PC-9 (cell line): ENCODE data around the gene FAM161B. TPM values are rescaled to one million over a fixed set of nuclear protein-coding genes. Genes with fewer than 3 reads are reported as not detected.
A peak's percentile ranks its signal among the peaks of the same experiment; 100 is the strongest.

Experiments used
- BruUV-seq: library from RNA; stranded (reverse); fragments of 400-500 nt; replicated peaks from 2 replicates; lab custom pipeline; 2021; lab: Mats Ljungman, UMichigan
- CTCF ChIA-PET: fragments of 300-600 bp; sonication (Branson Sonifier 250); formaldehyde crosslinking; loops from one replicate; lab custom pipeline; 2022; ENCODE audit warnings: antibody characterized with exemption; lab: Charles Lee
- POLR2A ChIA-PET: fragments of 300-600 bp; sonication (Branson Sonifier 250); formaldehyde crosslinking; loops from one replicate; lab custom pipeline; 2022; ENCODE audit warnings: antibody characterized with exemption; ENCODE audit not compliant: unreplicated experiment; lab: Charles Lee
- DNase-seq, 2 experiments: peaks; one replicate each; pipeline versions ENCODE4 v3.0.0 to v3.0.0-alpha.2; 2015 to 2022; ENCODE audit warnings: mixed read lengths in 1 of 2
- H2AFZ ChIP-seq: fragments of 200-600 bp; sonication (generic); 2 replicates; pipeline ENCODE4 v1.8.1; 2017; ENCODE audit warnings: antibody characterized with exemption
- H3F3A ChIP-seq: fragments of 200-600 bp; sonication (generic); 2 replicates; pipeline ENCODE4 v1.8.1; 2017; ENCODE audit warnings: antibody characterized with exemption, mild to moderate bottlenecking, low read depth; ENCODE audit not compliant: insufficient read depth
- H3K27ac ChIP-seq: fragments of 200-600 bp; sonication (generic); 2 replicates; pipeline ENCODE4 v1.6.1; 2016; ENCODE audit warnings: mixed run types
- H3K27me3 ChIP-seq: fragments of 200-600 bp; sonication (generic); 2 replicates; pipeline ENCODE4 v1.6.1; 2016; ENCODE audit warnings: low read depth, mixed run types; ENCODE audit not compliant: insufficient read depth
- H3K36me3 ChIP-seq: fragments of 200-600 bp; sonication (generic); 2 replicates; pipeline ENCODE4 v1.6.1; 2016; ENCODE audit warnings: low read depth, mixed run types
- H3K4me1 ChIP-seq: fragments of 200-600 bp; sonication (generic); replicated peaks from 2 replicates; pipeline ENCODE4 v1.6.1; 2016; ENCODE audit warnings: mixed run types; ENCODE audit not compliant: insufficient read depth
- H3K4me2 ChIP-seq: fragments of 200-600 bp; sonication (generic); 2 replicates; pipeline ENCODE4 v1.6.1; 2017; ENCODE audit warnings: mixed run types
- H3K4me3 ChIP-seq: fragments of 200-600 bp; sonication (generic); 2 replicates; pipeline ENCODE4 v1.6.1; 2016; ENCODE audit warnings: mixed run types
- H3K79me2 ChIP-seq: fragments of 200-600 bp; sonication (generic); 2 replicates; pipeline ENCODE4 v1.6.1; 2017; ENCODE audit warnings: low read depth, mixed run types
- H3K9me2 ChIP-seq: fragments of 200-600 bp; sonication (generic); 2 replicates; pipeline ENCODE4 v1.8.1; 2017; ENCODE audit warnings: mild to moderate bottlenecking; ENCODE audit not compliant: insufficient read depth
- H3K9me3 ChIP-seq: fragments of 200-600 bp; sonication (generic); 2 replicates; pipeline ENCODE4 v1.8.1; 2016; ENCODE audit warnings: low read depth; ENCODE audit not compliant: insufficient read depth
- H4K20me1 ChIP-seq: fragments of 200-600 bp; sonication (generic); 2 replicates; pipeline ENCODE4 v1.8.1; 2017; ENCODE audit not compliant: insufficient read depth
- EZH2 ChIP-seq: fragments of 200-600 bp; sonication (generic); IDR thresholded peaks from 2 replicates; pipeline ENCODE4 v1.8.0; 2017; ENCODE audit warnings: antibody characterized with exemption, low read depth
- intact Hi-C: fragments of 100-400 bp; cut with micrococcal nuclease; formaldehyde crosslinking; loops from one replicate; pipeline ENCODE4 v1.10.0; 2022; ENCODE audit not compliant: unreplicated experiment
- total RNA-seq: library from RNA; stranded (reverse); gene quantifications from 2 replicates; pipeline ENCODE4 v1.2.3, GENCODE V29; 2021
- TF ChIP-seq, protein P1 (sequence below): fragments of 200-600 bp; sonication (generic); conservative IDR thresholded peaks from 2 replicates; pipeline ENCODE4 v1.6.1; 2017; ENCODE audit warnings: mixed run types, antibody characterized with exemption, mild to moderate bottlenecking, moderate library complexity

The FAM161B gene
- total RNA-seq, 1 experiment from 2014 or later: 1.6 TPM

DNA sequence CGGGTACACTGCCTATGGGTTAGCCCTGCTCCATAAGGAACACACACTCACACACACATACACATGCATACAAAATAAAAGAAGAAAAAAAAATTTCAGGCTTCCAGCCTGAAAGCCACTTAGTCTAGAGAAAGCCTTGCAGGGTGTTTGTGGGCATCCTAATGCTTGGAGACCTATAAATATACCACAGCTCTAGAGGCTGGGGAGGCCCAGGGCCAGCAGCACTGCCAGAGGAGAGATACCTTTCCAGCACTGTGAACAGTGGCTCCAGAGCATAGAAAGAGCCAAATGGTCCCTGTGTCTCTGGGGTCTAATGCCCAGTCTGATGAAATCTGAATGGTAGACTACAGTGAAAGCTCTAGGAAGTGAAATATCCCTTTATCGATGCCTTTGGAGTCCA, 12.9 kb downstream of the FAM161B start:
- no peak overlapping the region for H3K27ac ChIP-seq
- no peak for TF ChIP-seq EZH2
- TF ChIP-seq, protein P1, sequence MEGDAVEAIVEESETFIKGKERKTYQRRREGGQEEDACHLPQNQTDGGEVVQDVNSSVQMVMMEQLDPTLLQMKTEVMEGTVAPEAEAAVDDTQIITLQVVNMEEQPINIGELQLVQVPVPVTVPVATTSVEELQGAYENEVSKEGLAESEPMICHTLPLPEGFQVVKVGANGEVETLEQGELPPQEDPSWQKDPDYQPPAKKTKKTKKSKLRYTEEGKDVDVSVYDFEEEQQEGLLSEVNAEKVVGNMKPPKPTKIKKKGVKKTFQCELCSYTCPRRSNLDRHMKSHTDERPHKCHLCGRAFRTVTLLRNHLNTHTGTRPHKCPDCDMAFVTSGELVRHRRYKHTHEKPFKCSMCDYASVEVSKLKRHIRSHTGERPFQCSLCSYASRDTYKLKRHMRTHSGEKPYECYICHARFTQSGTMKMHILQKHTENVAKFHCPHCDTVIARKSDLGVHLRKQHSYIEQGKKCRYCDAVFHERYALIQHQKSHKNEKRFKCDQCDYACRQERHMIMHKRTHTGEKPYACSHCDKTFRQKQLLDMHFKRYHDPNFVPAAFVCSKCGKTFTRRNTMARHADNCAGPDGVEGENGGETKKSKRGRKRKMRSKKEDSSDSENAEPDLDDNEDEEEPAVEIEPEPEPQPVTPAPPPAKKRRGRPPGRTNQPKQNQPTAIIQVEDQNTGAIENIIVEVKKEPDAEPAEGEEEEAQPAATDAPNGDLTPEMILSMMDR: no peak
- no peak overlapping the region for H3K4me2 ChIP-seq
- H3K9me3 ChIP-seq: no peaks in the 10 kb centered on the region
- H3K36me3 ChIP-seq: no peaks in the 10 kb centered on the region
- no peaks in the 10 kb centered on the region for H3K9me2 ChIP-seq
- no peaks in the 10 kb centered on the region for H4K20me1 ChIP-seq
- H3K27me3 ChIP-seq: no peaks in the 10 kb centered on the region
- H3F3A ChIP-seq: peaks cover 28% of the 10 kb centered on the region
- H3K4me3 ChIP-seq: no peak overlapping the region
- ChIA-PET POLR2A (no interaction called here), CTCF (no interaction called here)
- intact Hi-C loops: no loop called here
- H3K79me2 ChIP-seq: no peaks in the 10 kb centered on the region
- H3K4me1 ChIP-seq: no peaks in the 10 kb centered on the region
- no peak overlapping the region for H2AFZ ChIP-seq
- no TSS peak for BruUV-seq
- no peak for DNase-seq

DNA sequence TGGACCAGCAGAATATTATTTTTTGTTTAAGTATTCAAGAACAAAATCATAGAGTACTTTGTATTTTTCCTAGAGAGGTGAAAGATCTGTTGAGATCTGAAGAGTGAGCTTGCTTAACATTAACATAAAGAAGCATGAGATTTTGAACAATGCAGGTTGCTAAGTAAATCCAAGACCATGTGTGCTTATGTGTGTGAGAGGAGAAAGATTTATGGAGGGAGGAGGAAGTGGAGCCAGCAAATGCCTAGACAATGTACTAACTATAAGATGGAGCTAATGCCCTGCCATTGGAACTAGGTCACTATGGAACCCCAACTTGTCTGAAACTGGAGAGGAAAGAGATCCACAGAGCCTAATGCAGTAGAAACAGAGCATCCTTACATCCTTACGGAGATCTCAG, 13.3 kb downstream of the FAM161B start:
- ChIA-PET POLR2A (no interaction called here), CTCF (no interaction called here)

DNA sequence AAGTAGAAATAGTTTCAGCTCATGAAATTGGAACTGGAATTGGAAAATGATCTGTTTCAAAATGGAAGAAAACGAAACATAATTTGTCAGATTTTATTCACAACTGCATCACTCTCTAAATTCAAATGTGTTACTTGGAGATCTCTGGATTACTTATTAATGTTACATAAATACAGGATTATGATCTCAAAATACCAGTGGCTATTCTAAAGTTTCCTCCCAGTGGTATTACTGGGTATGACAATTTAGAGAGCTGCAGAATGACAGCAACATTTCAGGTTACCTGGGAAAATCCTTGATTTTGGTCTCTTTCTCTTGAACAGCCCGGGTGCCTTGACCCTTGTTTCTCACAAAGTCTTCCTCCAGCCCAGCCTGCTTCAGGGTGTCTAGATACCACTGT, 14.2 kb downstream of the FAM161B start:
- Histone ChIP-seq H2AFZ (no peak overlapping the region), H3K79me2 (no peaks in the 10 kb centered on the region), H3K9me2 (no peaks in the 10 kb centered on the region), H3K4me2 (no peak overlapping the region), H4K20me1 (no peaks in the 10 kb centered on the region), H3K9me3 (no peaks in the 10 kb centered on the region), H3K4me1 (no peaks in the 10 kb centered on the region), H3K36me3 (0 out of 2 replicates have a peak, but pooled peaks cover under 1% of the 10 kb centered on the region), H3K27ac (no peak overlapping the region), H3K27me3 (no peaks in the 10 kb centered on the region), H3K4me3 (no peak overlapping the region), H3F3A (peaks cover 32% of the 10 kb centered on the region)
- CTCF ChIA-PET: no interaction called here
- no TSS peak for BruUV-seq
- POLR2A ChIA-PET: interaction anchor here (0.5 to 0.7 kb wide), 2 partner anchors 14 to 70 kb away, joined by 3 read pairs; partner anchors contain the start of genes COQ6 and FAM161B
- DNase-seq: no peak
- TF ChIP-seq EZH2: no peak
- TF ChIP-seq, protein P1: peak; percentile 63
- intact Hi-C loops: no loop called here

More for the DNA sequence above, 13.3 kb downstream of the FAM161B start:
- Histone ChIP-seq H3K4me1 (no peaks in the 10 kb centered on the region), H3K36me3 (no peaks in the 10 kb centered on the region), H4K20me1 (no peaks in the 10 kb centered on the region), H3K4me3 (no peak overlapping the region), H2AFZ (no peak overlapping the region), H3F3A (peaks cover 28% of the 10 kb centered on the region), H3K4me2 (no peak overlapping the region), H3K9me2 (no peaks in the 10 kb centered on the region), H3K27ac (no peak overlapping the region), H3K79me2 (no peaks in the 10 kb centered on the region), H3K9me3 (no peaks in the 10 kb centered on the region), H3K27me3 (no peaks in the 10 kb centered on the region)
- BruUV-seq: no TSS peak
- TF ChIP-seq EZH2: no peak
- TF ChIP-seq, protein P1: no peak
- intact Hi-C loops: no loop called here
- no peak for DNase-seq
